ENCODE data around the gene NFIA.

The NFIA gene

GRCh38 chr1:61049850-61050540 lies 32.4 kb upstream of the NFIA start (continued):
- TF ChIP-seq TSHZ1 (tag by site-specific recombination; IDR thresholded peaks at IDR 0.05; ENCODE audit: borderline replicate concordance): no peak
- peak; percentile 68 for TF ChIP-seq ZNF843 (tag by site-specific recombination; IDR thresholded peaks at IDR 0.05)
- TF ChIP-seq YY2 (tag by site-specific recombination; IDR thresholded peaks at IDR 0.05): no peak
- TF ChIP-seq FEZF1 (tag by site-specific recombination; IDR thresholded peaks at IDR 0.05): peak; percentile 85
- TF ChIP-seq INSM2 (tag by site-specific recombination; IDR thresholded peaks at IDR 0.05): no peak
- TF ChIP-seq MEIS1 (CRISPR knock-in tag; IDR thresholded peaks at IDR 0.05; ENCODE audit: borderline replicate concordance): no peak
- TF ChIP-seq ZBTB20 (tag by site-specific recombination; IDR thresholded peaks at IDR 0.05): peak; percentile 68
- TF ChIP-seq ZNF837 (tag by site-specific recombination; IDR thresholded peaks at IDR 0.05): no peak
- TF ChIP-seq WT1 (tag by site-specific recombination; IDR thresholded peaks at IDR 0.05): no peak
- no peak for TF ChIP-seq ZNF280C (tag by site-specific recombination; IDR thresholded peaks at IDR 0.05)
- TF ChIP-seq, protein P1, sequence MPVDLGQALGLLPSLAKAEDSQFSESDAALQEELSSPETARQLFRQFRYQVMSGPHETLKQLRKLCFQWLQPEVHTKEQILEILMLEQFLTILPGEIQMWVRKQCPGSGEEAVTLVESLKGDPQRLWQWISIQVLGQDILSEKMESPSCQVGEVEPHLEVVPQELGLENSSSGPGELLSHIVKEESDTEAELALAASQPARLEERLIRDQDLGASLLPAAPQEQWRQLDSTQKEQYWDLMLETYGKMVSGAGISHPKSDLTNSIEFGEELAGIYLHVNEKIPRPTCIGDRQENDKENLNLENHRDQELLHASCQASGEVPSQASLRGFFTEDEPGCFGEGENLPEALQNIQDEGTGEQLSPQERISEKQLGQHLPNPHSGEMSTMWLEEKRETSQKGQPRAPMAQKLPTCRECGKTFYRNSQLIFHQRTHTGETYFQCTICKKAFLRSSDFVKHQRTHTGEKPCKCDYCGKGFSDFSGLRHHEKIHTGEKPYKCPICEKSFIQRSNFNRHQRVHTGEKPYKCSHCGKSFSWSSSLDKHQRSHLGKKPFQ (tag by site-specific recombination; IDR thresholded peaks at IDR 0.05): no peak
- peak; percentile 44 for TF ChIP-seq SP2 (tag by site-specific recombination; IDR thresholded peaks at IDR 0.05)
- TF ChIP-seq BCL11B (tag by site-specific recombination; IDR thresholded peaks at IDR 0.05; ENCODE audit: low read depth): peak; percentile 86; the same call in 1 of the 2 replicates
- TF ChIP-seq PBX3 (CRISPR knock-in tag; IDR thresholded peaks at IDR 0.05): no peak
- TF ChIP-seq ZNF747 (tag by site-specific recombination; IDR thresholded peaks at IDR 0.05): no peak
- no peak for TF ChIP-seq MYNN (tag by site-specific recombination; IDR thresholded peaks at IDR 0.05; ENCODE audit: borderline replicate concordance)
- peak; percentile 93 for TF ChIP-seq GLIS1 (tag by site-specific recombination; IDR thresholded peaks at IDR 0.05)
- TF ChIP-seq HIC1 (tag by site-specific recombination; IDR thresholded peaks at IDR 0.05): 0 out of 2 replicates have a peak, but pooled peaks have one; percentile 12
- no peak for TF ChIP-seq ZNF48 (tag by site-specific recombination; IDR thresholded peaks at IDR 0.05)
- TF ChIP-seq ZBTB7A (tag by site-specific recombination; IDR thresholded peaks at IDR 0.05; ENCODE audit: low read depth): peak; percentile 44; the same call in 1 of the 2 replicates
- TF ChIP-seq ZNF530 (tag by site-specific recombination; IDR thresholded peaks at IDR 0.05; ENCODE audit: low read depth): no peak
- TF ChIP-seq GFI1B (tag by site-specific recombination; IDR thresholded peaks at IDR 0.05): no peak
- peak; percentile 90 for TF ChIP-seq ZSCAN30 (tag by site-specific recombination; IDR thresholded peaks at IDR 0.05)
- TF ChIP-seq ZNF138 (tag by site-specific recombination; IDR thresholded peaks at IDR 0.05; ENCODE audit: borderline replicate concordance): no peak
- TF ChIP-seq ZNF776 (tag by site-specific recombination; IDR thresholded peaks at IDR 0.05; ENCODE audit: borderline replicate concordance): no peak
- no peak for TF ChIP-seq ZNF792 (tag by site-specific recombination; IDR thresholded peaks at IDR 0.05)
- TF ChIP-seq ZFHX2 (tag by site-specific recombination; conservative IDR thresholded peaks at IDR 0.05): no peak

Measured in HEK293 (cell line).